ENCODE data around the gene GUCY1B1. TPM values are rescaled to one million over a fixed set of nuclear protein-coding genes. Genes with fewer than 3 reads are reported as not detected.
"Not testable (repeated sequence)": the region's sequence is repeated elsewhere in the genome, so short reads cannot be mapped to it uniquely, and the experiment has no call there.

GUCY1B1 gene
- total and polyA plus RNA-seq, 12 donors: 0.87 to 11.6 (median 4.1) TPM

GRCh38 chr4:155794589-155795236 lies 35.9 kb downstream of the GUCY1B1 start:
- Histone ChIP-seq H3K4me1 (replicated peaks in 1 of 2) (no peaks in the 10 kb centered on the region), H3K9me3 (replicated peaks in 1 of 3) (no peaks in the 10 kb centered on the region), H3K27ac (no peak overlapping the region), H3K4me3 (no peak overlapping the region), H3K36me3 (replicated peaks in 1 of 2) (no peaks in the 10 kb centered on the region), H3K27me3 (no peaks in the 10 kb centered on the region)
- 61 to 87% (median 74%) methylated on average over 1 of the region's 1 CpG for WGBS, 4 donors
- intact Hi-C loops (cut with DNase I): no loop called here
- no peak for DNase-seq
- TF ChIP-seq POLR2A (IDR thresholded peaks at IDR 0.05): no peak
- TF ChIP-seq, protein P1, sequence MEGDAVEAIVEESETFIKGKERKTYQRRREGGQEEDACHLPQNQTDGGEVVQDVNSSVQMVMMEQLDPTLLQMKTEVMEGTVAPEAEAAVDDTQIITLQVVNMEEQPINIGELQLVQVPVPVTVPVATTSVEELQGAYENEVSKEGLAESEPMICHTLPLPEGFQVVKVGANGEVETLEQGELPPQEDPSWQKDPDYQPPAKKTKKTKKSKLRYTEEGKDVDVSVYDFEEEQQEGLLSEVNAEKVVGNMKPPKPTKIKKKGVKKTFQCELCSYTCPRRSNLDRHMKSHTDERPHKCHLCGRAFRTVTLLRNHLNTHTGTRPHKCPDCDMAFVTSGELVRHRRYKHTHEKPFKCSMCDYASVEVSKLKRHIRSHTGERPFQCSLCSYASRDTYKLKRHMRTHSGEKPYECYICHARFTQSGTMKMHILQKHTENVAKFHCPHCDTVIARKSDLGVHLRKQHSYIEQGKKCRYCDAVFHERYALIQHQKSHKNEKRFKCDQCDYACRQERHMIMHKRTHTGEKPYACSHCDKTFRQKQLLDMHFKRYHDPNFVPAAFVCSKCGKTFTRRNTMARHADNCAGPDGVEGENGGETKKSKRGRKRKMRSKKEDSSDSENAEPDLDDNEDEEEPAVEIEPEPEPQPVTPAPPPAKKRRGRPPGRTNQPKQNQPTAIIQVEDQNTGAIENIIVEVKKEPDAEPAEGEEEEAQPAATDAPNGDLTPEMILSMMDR (IDR thresholded peaks at IDR 0.05): no peak

GRCh38 chr4:155795991-155796390 lies 37.2 kb downstream of the GUCY1B1 start:
- Histone ChIP-seq H3K4me3 (no peak overlapping the region), H3K9me3 (replicated peaks in 1 of 3) (no peaks in the 10 kb centered on the region), H3K4me1 (replicated peaks in 1 of 2) (no peaks in the 10 kb centered on the region), H3K27ac (no peak overlapping the region), H3K36me3 (replicated peaks in 1 of 2) (no peaks in the 10 kb centered on the region), H3K27me3 (no peaks in the 10 kb centered on the region)
- 54 to 69% (median 62%) methylated on average over 3 of the region's 3 CpGs for WGBS, 4 donors
- intact Hi-C loops (cut with DNase I): no loop called here
- TF ChIP-seq POLR2A (IDR thresholded peaks at IDR 0.05): no peak
- TF ChIP-seq, protein P1 (IDR thresholded peaks at IDR 0.05): peak in 2 of 6 experiments; percentile 19 to 23
- DNase-seq: no peak

DNA sequence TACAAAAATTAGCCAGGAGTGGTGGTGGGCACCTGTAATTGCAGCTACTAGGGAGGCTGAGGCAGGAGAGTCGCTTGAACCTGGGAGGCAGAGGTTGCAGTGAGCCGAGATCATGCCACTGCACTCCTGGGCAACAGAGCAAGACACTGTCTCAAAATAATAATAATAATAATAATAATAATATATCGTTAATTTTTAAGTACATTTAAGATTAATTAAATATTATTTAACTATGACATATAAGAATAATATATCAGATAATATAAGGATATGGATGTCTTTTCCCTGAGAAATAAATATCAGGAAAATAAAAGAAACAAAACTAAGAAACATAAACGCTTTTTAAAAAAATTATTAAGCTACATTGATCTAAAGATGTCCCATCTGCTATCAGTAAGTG lies 38.8 kb downstream of the GUCY1B1 start:
- H3K9me3 ChIP-seq (replicated peaks in 1 of 3); DNase-seq; intact Hi-C loops (cut with DNase I); H3K4me3 ChIP-seq; H3K4me1 ChIP-seq (replicated peaks in 1 of 2); H3K36me3 ChIP-seq (replicated peaks in 1 of 2); H3K27me3 ChIP-seq; H3K27ac ChIP-seq: not testable (repeated sequence)
- 84 to 95% (median 91%) methylated on average over 4 of the region's 4 CpGs for WGBS, 4 donors

DNA sequence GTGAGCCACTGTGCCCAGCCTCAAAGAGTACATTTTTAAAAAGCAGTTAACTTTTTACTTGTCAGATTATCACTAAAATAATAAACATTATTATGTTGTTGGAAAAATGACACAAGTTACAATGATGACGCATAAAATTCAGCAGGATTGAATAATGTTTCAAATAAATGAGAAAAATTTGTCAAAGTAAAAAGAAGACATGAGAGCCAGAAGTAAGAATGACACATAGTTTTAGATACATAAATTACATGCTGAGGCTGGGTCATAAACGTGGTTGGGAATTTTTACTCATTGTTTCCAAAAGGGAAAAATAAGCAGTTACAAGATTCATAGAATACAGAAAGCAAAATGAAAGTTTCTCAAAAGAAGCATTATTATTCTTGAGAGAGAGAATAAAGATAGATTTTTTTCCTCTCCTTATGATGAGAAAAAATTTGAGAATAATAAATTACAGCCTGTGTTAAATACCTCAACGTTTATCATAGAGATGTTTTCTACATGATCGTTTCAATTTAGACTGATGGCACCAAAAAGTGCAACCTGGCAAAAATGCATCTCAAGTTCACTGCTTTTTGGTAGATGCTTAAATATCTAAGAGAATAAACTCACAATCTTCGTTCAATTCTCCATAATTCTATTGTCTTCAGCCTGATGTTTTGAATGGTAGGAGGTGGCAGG lies 40.4 kb downstream of the GUCY1B1 start:
- WGBS, 4 donors: 62 to 70% (median 66%) methylated on average over 5 of the region's 5 CpGs
- no peak overlapping the region for H3K27ac ChIP-seq
- no peak overlapping the region for H3K4me3 ChIP-seq

More for the DNA sequence above, 40.4 kb downstream of the GUCY1B1 start:
- no peaks in the 10 kb centered on the region for H3K9me3 ChIP-seq (replicated peaks in 1 of 3)
- H3K27me3 ChIP-seq: no peaks in the 10 kb centered on the region
- H3K36me3 ChIP-seq (replicated peaks in 1 of 2): no peaks in the 10 kb centered on the region
- no peaks in the 10 kb centered on the region for H3K4me1 ChIP-seq (replicated peaks in 1 of 2)
- intact Hi-C loops (cut with DNase I): no loop called here
- DNase-seq: no peak
- no peak for TF ChIP-seq POLR2A (IDR thresholded peaks at IDR 0.05)
- TF ChIP-seq, protein P1 (IDR thresholded peaks at IDR 0.05): no peak
